Stimulated activated CD4-positive, alpha-beta T cell treated with anti-CD3 and anti-CD28 coated beads, TNF-alpha, amount 100 ng/mL, for 24 hours (primary cell): ENCODE data around the gene TBXAS1.

Source experiments
- DNase-seq, 3 experiments: peaks; one replicate each; pipeline ENCODE4 v3.0.0-alpha.2; 2020; ENCODE audit warnings: low read depth in 3 of 3

TBXAS1 gene

GRCh38 chr7:139946533-139946932, 117.5 kb downstream of the TBXAS1 start:
- DNase-seq: no peak

GRCh38 chr7:139947021-139947420, 118.0 kb downstream of the TBXAS1 start:
- no peak for DNase-seq

GRCh38 chr7:139948167-139948566, 119.1 kb downstream of the TBXAS1 start:
- DNase-seq: no peak

DNA sequence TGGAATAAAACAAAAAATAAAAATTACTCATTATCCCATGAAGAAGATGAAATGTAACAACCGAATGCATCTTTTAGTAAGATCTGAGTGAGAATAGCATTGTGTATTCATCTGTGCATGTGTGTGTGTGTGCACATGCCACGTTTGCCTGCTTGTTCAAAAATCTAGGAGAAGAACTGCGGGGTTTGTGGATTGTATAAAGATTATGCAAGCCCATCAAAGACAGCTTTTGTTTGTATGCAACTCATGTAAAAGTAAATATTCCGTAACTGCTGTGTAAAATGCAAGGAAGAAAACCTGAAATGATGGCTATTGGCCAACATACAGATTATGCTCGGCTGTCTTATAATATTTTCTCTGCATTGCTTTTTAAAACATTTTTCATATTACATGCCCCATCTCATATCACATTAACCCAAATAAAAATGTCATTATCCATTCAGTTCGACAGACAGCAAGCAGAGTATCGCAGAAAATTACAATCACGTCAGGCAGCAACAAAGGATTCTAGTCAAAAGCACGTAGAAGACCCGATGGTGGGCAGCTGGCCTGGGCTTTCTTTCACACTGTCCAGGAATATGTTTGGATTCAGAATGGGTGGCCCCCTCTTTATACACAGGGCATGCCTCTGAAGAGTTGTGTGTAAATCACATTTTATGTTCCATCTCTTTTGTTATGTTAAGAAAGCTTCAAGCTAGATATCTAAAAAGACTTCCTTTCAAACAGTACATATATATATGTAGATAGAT, 119.7 kb downstream of the TBXAS1 start:
- no peak for DNase-seq

DNA sequence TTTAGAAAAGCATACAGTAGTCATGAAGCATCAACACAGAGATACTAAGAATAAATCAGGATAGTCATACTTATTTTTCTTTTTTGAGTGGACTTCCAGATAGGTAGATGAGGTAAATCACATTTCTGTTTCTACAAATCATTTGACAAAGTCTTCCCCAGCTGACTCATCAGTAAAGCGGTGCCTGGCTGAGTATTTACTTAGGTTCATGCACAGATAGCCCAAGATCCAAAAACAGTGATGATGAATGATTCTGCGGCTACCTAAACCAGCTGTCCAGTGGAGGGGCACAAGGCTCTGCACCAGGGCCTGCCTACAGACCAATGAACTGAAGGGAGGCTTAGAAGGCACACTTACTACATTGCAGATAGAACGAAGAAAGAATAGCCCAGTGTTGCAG, 120.6 kb downstream of the TBXAS1 start:
- DNase-seq: no peak

GRCh38 chr7:139950881-139951525, 121.9 kb downstream of the TBXAS1 start:
- DNase-seq: no peak

GRCh38 chr7:139953229-139953628, 124.2 kb downstream of the TBXAS1 start:
- DNase-seq: no peak

DNA sequence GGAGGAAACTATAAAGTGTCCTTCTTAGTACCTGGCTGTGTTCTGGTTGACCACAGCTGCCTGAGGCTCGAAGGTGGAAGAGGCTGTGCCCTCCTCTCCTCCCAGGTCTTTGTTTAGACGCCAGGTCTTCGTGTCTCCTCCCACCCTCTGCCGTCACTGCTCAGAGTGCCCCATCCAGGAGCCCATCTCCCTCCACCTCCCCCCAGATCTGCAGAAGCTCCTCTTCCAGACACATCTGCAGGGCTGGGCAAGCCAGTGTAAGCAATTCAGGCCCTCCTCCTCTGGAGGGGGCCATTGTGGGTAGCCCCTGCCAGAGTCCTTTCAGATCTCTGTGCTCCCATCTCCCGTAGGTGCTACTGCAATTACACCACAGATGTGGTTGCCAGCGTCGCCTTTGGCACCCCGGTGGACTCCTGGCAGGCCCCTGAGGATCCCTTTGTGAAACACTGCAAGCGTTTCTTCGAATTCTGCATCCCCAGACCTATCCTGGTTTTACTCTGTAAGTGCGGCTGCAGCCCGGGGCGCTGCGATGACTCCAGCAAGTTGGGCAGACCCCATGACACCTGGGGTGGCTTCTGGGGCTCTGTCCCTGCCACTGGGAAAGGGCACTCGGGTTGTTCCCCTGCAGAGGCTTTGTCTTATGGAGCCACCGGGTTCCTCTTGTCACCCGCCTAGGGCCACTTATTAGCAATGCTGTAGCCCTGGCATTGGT, 126.2 kb downstream of the TBXAS1 start:
- DNase-seq: no peak

- DNase-seq: no peak
Measured at GRCh38 chr7:139958599-139959284, 129.7 kb downstream of the TBXAS1 start.

- no peak for DNase-seq
Measured at GRCh38 chr7:139959285-139959628, 130.2 kb downstream of the TBXAS1 start.

DNA sequence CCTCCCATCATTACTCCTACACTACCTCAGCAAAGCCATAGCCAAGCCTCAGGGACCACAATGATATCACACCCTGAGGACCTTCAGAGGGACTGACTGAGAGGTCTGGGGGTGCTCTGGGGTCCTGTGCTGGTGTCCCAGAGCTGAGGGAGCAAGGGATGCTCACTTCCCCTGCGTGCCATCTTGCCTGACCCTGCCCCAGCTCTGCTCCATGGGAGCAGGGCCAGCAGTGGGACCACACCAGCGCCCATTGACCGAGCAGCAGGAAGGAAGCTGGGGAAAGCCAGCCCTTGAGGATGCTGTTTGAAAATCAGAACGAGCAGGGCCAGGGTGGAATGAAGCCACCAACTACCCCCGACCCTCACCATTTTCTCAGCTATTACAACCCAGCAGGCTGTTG, 130.7 kb downstream of the TBXAS1 start:
- DNase-seq: no peak

DNA sequence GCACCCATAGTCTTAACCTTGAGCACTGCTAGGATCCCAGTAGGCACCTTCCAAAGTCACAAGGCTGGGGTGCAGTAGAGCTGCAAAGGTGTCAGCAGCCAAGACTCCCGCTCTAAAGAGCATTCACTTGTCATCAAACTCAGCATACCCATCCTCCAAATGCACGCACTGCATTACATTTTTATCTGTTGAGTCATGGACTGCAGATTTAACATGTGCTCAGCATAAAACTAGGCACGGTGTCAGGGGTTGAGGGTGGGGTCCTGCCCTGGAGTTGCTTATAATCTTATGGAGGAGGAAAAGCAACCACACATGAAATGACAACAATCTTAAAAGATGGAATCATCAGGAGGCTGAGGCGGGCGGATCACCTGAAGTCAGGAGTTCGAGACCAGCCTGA, 131.1 kb downstream of the TBXAS1 start:
- no peak for DNase-seq

DNA sequence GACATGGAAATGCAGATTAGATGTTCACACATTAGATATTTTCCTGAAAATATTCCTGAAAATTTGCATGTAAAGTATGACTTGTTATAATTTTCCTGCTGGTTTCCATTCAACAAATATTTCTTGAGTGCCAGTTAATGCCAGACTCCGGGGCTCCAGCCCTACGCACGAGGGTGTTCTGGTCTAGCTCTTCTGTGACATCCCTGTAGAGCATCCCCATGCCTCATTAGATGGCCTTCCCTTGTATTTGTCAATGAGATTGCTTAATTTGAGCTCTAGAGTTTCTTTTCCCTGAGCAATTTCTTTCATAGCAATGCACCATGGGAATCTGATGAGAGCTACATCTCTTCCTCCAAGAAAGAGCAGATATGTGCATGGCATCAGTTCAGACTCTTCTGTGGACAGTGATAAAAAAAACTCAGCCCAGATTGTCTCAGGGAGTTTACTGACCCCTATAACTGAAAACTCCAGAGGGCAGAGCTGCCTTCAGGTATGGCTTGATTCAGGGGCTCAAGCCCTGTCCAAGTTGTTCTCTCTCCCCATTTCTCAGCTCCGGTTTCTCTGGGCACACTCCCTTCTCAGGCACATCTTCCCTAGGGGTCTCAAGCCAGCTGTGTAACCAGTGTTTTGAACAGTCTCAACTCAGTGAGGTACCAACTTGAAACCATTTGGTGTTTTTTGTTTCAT, 137.0 kb downstream of the TBXAS1 start:
- no peak for DNase-seq

- no peak for DNase-seq
Measured at GRCh38 chr7:139966949-139967348, 137.9 kb downstream of the TBXAS1 start.

DNA sequence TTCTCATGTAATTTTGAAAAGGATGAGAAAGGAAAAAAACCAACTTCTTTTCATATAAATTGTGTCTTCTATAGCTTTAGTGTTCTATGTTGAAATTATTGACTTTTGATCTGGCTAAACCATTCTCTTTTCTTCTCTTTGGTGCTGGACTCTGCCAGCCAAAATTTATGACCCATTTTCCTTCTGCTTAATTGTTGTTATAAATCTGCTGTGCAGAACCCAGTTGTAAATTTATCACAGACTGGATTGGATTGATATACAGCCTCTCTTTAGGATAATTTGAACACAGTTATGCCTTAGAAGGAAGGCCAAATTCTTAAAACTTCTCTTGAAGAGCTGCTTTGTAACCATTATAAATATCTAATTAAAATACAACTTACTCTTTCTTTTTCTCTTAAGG, 139.9 kb downstream of the TBXAS1 start:
- no peak for DNase-seq

GRCh38 chr7:139972029-139972428, 143.0 kb downstream of the TBXAS1 start:
- no peak for DNase-seq

DNA sequence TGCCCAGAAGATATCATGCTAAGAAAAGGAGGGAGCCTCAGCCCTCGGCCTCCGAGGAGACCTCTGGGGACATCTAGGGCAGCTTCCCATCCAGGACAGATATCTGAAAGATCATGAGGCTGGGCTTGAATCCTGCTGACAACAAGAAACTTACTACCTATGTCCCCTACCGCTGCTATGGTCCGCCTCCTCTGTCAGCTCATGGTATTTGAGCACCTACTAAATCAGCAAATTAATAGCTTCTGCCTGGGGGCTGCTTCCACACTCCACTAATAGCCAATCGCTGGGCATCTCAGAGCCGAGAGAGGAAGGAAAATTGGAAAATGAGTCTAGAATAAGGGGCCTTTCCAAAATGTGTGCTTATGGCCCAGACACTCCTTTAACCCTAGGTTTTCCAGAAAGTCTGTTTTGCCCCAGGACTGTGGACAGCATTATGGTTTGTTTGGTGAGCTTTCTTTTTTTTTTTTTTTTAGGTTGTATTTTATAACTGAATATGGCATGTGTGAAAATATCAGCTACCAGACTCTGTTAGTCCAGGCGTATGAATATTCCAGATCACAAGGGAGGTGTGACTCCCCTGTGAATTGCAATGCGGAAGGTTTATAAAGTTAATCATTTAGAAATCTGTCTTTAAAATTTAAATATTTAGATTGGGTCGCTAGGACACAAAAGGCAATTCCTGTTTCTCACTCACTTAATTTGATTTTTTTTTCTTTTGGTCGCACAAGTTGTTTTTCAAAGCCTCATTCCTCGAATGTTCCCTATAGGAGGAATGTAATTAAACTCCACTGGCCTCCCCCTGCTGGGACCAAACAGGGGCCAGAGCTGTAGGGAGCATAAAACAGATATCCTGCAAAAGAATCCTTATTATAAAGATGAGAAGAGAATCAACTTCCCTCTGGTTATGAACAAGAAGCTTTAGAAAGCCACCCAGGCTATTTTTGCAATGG, 144.3 kb downstream of the TBXAS1 start:
- DNase-seq: no peak

- DNase-seq: no peak
Measured at GRCh38 chr7:139974179-139974811, 145.2 kb downstream of the TBXAS1 start.

DNA sequence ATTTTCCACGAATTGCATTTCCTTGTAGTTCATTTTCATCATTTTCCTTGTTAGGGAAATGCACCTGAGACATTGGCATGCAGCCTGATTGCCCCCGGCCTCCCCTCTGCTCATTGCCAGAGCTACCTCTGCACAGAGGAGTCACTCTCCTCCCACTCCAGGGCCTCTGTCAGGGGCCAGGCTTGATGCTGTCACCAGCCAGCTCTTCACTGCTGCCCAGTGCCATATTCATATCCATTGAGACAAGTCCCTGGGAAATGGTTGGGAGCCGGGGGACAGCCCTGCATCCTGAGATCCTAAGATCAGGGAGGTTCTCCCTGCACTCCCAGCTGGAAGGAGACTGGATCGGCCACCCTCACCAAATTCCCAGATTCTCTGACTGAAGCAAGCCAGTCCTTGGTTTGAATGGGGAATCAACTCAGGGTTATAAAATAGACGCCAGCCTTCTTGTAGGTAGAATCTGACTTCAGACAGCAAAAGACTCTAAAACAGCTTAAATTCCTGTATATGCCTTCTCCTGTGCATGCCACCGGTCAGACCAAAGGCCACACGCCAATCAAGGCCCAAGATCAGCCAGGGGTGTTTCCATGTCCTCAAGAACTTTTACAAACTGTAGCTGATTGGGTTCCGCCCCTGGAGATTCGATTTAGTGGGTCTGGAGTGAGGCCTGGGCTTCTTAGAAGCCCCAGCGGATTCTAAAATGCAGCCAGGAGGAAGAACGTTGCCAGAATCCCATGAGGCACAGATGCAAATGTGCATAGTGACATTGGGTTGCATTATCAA, 147.2 kb downstream of the TBXAS1 start:
- DNase-seq: no peak
